Fibroblast of upper back skin (primary cell): Measurements from ENCODE around the gene CFAP119.

Experiments
- DNase-seq: peaks from one replicate; pipeline ENCODE4 v3.0.0-alpha.2; 2013

The CFAP119 gene

GRCh38 chr16:30738984-30739951 lies 22.6 kb downstream of the CFAP119 start:
- no peak for DNase-seq

GRCh38 chr16:30737794-30738648 lies 23.8 kb downstream of the CFAP119 start:
- no peak for DNase-seq

- DNase-seq: no peak
These were observed 24.7 kb downstream of the CFAP119 start for GRCh38 chr16:30736995-30737793.

GRCh38 chr16:30731411-30731810 lies 30.5 kb downstream of the CFAP119 start:
- no peak for DNase-seq

GRCh38 chr16:30728899-30729672 lies 32.8 kb downstream of the CFAP119 start:
- no peak for DNase-seq

- DNase-seq: no peak
These were observed 33.5 kb downstream of the CFAP119 start for GRCh38 chr16:30728321-30728720.

- DNase-seq: no peak
These were observed 36.5 kb downstream of the CFAP119 start for GRCh38 chr16:30725418-30725792.

- no peak for DNase-seq
These were observed 37.0 kb downstream of the CFAP119 start for GRCh38 chr16:30724641-30725417.

- DNase-seq: no peak
These were observed 38.0 kb downstream of the CFAP119 start for GRCh38 chr16:30723725-30724355.

GRCh38 chr16:30722916-30723315 lies 38.9 kb downstream of the CFAP119 start:
- no peak for DNase-seq

GRCh38 chr16:30722443-30722842 lies 39.4 kb downstream of the CFAP119 start:
- DNase-seq: no peak

- DNase-seq: peak; percentile 26
These were observed 40.3 kb downstream of the CFAP119 start for GRCh38 chr16:30721606-30722005.

GRCh38 chr16:30721167-30721566 lies 40.7 kb downstream of the CFAP119 start:
- no peak for DNase-seq

- no peak for DNase-seq
These were observed 41.2 kb downstream of the CFAP119 start for GRCh38 chr16:30720694-30721093.

- no peak for DNase-seq
These were observed 41.8 kb downstream of the CFAP119 start for GRCh38 chr16:30720086-30720485.

- DNase-seq: no peak
These were observed 46.0 kb downstream of the CFAP119 start for GRCh38 chr16:30715750-30716445.

- no peak for DNase-seq
These were observed 50.1 kb downstream of the CFAP119 start for GRCh38 chr16:30711712-30712111.

- DNase-seq: no peak
These were observed 50.9 kb downstream of the CFAP119 start for GRCh38 chr16:30710971-30711370.
